GM08714 (cell line): Measurements from ENCODE around the gene THAP5.

ENCODE experiments used
- H3K4me3 ChIP-seq: fragments of 200-500 bp; sonication (Bioruptor generic); 2 replicates; pipeline ENCODE4 v1.5.1; 2014; ENCODE audit warnings: mild to moderate bottlenecking, low read length, inconsistent platforms
- ZNF274 ChIP-seq: IDR thresholded peaks from 2 replicates; pipeline ENCODE4 v1.6.1; 2012; ENCODE audit warnings: mild to moderate bottlenecking, low read depth, low read length

THAP5 gene

DNA sequence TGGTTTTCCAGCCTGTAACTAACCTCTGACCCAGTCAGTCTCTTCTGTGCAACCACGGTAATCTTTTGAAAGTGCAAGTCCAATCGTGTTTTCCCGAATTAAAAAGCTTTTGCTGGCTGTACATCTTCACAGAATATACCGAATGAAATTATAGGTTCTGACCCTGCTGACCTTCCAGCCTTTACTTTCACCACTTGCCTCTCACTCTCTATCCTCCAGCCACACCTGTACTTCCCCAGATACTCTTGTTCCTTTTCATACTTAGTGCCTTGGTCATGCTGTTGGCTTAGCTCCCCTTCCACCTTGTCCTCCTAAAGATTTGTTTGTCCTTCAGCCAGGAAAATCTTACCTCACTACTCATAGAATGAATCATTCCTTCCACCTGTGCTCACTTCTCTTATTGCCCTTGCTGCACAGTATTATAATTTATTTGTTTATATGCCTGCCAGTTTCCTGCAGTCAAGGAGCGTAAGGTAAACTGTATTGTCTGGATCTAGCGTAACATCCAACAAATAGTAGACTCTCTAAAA, 41.3 kb downstream of the THAP5 start:
- H3K4me3 ChIP-seq, result no peak overlapping the region

DNA sequence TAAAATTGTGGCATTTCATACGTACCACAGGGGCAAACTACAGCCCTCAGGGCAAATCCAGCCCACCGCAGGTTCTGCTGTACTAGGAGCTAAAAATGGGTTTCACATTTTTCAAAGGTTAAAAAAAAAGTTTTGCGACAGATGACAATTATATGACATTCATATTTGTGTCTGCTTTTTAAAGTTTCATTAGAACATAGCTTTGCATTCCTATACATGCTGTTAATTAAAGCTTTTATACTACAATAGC, 42.8 kb downstream of the THAP5 start:
- no peak for TF ChIP-seq ZNF274
- peak overlapping the region; percentile 73 for H3K4me3 ChIP-seq

More for the DNA sequence above, 41.3 kb downstream of the THAP5 start:
- no peak for TF ChIP-seq ZNF274

DNA sequence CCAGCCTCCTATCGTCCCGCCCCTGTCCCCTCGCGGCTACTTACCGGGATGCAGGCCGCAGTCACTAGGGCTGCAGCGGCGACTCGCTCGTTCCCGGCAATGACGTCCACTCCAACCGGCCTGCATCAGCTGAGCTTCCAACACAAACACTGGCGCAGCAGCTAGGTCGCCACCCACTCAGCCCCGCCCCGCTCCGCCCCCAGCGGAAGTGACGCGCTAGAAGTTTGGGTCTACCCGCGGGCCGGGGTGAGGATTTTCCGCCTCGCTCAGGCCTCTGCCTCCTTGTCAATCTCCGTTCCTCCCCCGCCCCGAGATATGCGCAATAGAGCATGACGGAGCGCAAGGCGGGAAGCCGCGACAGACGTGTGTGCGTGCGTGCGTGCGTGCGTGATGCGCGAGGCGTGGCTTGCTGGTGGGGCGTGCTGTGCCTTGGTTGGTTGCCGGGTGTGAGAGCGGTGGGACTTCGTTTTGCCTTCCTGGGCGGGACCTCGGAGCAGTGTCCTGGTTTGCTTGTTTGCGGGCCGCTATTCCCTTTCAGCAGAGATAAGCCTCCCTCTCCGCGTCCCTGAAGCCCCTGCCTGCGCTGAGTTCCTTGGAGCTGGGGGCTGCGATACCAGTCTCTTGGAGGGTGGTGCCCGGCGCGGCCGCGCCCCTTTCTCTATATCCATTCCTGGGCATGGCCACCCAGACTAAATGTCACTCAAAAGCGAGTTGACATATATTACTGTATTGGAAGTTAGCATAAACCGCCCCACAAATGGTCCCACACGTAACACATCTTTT, 43.3 kb downstream of the THAP5 start, which contains the start of gene PNPLA8:
Gene PNPLA8 (minus strand): TSS at position 151 of the 783 bp plus-strand sequence. CDS start 10,644 bp downstream, outside the sequence.
- H3K4me3 ChIP-seq, result peak within 1 kb of the TSS; percentile 76
- TF ChIP-seq ZNF274, result no peak

DNA sequence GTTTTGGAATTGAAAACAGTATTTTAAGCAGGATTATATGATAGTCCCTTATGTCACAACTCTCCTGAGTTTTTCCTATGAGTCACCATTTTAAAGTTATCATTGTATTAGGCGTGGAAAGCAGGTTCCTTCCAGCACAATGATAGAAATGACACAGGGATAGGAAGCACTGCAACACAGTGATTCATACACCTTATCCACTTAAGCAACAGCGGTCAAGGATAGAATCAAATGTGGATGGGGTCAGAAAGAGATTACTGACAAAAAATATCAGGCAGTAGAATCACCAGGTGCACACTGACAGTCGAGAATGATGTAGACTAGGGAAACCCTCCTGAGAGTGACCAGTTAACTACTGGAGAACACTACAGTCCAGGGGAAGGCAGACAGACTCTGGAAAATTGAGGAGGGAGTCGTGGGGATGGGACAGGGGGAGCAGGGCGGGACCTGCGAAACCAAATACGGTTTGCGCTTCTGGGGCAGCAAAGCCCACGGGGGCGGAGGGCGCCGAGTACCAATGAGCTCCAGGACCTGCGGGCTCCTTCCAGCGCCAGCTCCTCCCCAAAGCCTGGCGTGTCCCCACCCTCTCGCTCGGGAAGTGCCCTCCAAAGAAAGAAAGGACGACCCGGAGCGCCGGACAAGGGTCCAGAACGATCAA, 44.0 kb downstream of the THAP5 start:
- TF ChIP-seq ZNF274, result no peak
- peak overlapping the region; percentile 76 for H3K4me3 ChIP-seq

DNA sequence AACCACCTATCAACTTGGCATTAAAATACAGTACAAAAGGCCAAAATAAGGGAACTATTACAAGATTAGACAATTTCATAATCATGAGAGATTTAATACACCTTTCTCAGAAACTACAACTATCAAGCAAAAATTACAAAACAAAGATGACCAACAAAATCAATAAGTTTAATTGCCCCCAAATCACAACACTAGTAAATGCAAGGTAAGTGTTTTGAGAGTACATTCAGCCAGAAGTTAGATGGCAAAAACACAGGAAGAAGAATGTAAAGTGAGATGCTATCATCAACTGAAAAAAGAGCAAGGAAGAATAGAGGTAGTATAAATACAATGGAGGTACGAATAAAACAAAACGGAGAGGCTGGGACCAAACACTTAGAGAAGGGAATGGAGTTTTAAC, 46.7 kb downstream of the THAP5 start:
- H3K4me3 ChIP-seq, result no peak overlapping the region
- TF ChIP-seq ZNF274, result no peak

DNA sequence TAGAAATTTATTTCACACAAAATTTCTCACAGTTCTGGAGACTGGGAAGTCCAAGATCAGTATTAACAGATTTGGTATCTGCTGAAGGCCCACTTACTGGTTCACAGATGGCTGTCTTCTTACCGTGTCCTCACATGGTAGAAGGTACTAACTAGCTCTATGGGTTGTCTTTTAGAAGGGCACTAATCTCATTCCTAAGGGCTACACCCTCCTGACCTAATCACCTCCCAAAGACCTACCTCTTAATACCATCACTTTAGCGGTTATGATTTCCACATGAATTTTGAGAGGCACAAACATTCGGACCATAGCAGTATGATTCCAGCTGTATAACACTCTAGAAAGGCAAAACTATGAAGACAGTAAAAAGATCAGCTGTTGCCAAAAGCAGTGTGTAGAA, 51.6 kb downstream of the THAP5 start:
- no peak for TF ChIP-seq ZNF274
- no peak overlapping the region for H3K4me3 ChIP-seq

DNA sequence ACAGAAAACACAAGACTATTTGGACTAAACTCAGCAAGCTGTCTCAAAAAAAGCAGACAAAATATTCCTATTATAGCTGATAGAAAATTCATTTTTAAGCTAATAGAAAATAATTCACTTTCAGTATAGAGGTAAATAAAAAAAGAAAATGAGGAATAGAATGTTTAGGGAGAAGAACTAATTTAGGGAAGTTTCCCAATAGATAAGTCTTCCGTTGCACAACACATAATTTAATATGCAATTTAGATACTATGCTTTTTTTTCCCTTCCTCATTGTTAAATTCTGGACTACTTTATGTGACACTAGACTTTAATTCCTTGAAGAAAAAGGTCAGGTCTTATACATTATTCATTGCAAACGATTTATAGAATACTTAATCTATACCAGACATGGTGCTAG, 53.9 kb downstream of the THAP5 start:
- H3K4me3 ChIP-seq, result no peak overlapping the region

DNA sequence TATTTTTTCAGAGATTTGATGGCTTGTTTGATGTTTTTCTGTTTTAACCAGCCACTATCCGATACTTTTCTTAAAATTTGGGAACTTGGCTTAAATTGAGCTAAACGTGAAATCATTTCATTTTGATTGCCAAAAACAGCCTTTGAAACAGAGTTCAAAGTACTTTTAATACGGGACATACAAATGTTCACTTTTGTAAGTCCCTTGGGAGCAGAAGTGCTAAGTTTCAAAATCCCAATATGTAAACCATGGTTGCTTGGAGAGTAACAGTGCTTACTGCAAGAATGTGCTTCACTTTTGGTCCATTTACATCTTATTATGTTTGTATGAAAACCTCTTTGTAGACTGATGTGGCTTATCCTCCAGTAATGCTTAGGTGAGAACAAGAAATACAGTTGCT, 54.5 kb downstream of the THAP5 start:
- H3K4me3 ChIP-seq, result no peak overlapping the region
- no peak for TF ChIP-seq ZNF274

More for the DNA sequence above, 53.9 kb downstream of the THAP5 start:
- no peak for TF ChIP-seq ZNF274
